H9 (cell line): ENCODE data around the gene NKD2. TPM values are rescaled to one million over a fixed set of nuclear protein-coding genes. Genes with fewer than 3 reads are reported as not detected.

Experiments
- DNase-seq: peaks from one replicate; pipeline ENCODE4 v3.0.0-alpha.2; 2017
- H2AFZ ChIP-seq: one replicate; pipeline ENCODE4 v1.6.1; 2013; ENCODE audit warnings: mild to moderate bottlenecking, low read length, control low read depth, moderate library complexity
- H2AK5ac ChIP-seq: 2 replicates; pipeline ENCODE4 v1.6.1; 2013; ENCODE audit warnings: low read length, control low read depth, mixed read lengths; ENCODE audit not compliant: insufficient read length
- H2BK120ac ChIP-seq: one replicate; pipeline ENCODE4 v1.6.1; 2013; ENCODE audit warnings: low read depth, mild to moderate bottlenecking, low read length, control low read depth, inconsistent platforms; ENCODE audit not compliant: poor library complexity, severe bottlenecking
- H2BK12ac ChIP-seq: 2 replicates; pipeline ENCODE4 v1.6.1; 2013; ENCODE audit warnings: low read length, control low read depth, mixed read lengths, low read depth; ENCODE audit not compliant: insufficient read length
- H2BK15ac ChIP-seq: 2 replicates; pipeline ENCODE4 v1.6.1; 2013; ENCODE audit warnings: low read depth, low read length, control low read depth
- H2BK20ac ChIP-seq: one replicate; pipeline ENCODE4 v1.6.1; 2013; ENCODE audit warnings: low read depth, mild to moderate bottlenecking, low read length, control low read depth, inconsistent platforms; ENCODE audit not compliant: poor library complexity, severe bottlenecking
- H2BK5ac ChIP-seq: 2 replicates; pipeline ENCODE4 v1.6.1; 2013; ENCODE audit warnings: low read length, control low read depth, mixed read lengths; ENCODE audit not compliant: insufficient read length
- H3K14ac ChIP-seq: 2 replicates; pipeline ENCODE4 v1.6.1; 2013; ENCODE audit warnings: low read length, control low read depth; ENCODE audit not compliant: insufficient read depth
- H3K18ac ChIP-seq: 2 replicates; pipeline ENCODE4 v1.6.1; 2013; ENCODE audit warnings: low read depth, mild to moderate bottlenecking, mixed read lengths, low read length, control low read depth; ENCODE audit not compliant: insufficient read length
- H3K23ac ChIP-seq: 2 replicates; pipeline ENCODE4 v1.6.1; 2013; ENCODE audit warnings: low read length, control low read depth, mixed read lengths, low read depth; ENCODE audit not compliant: insufficient read length
- H3K23me2 ChIP-seq: 2 replicates; pipeline ENCODE4 v1.6.1; 2013; ENCODE audit warnings: low read depth, mild to moderate bottlenecking, mixed read lengths, low read length, control low read depth; ENCODE audit not compliant: insufficient read length, poor library complexity, severe bottlenecking
- H3K27ac ChIP-seq: 2 replicates; pipeline ENCODE4 v1.5.1; 2013; ENCODE audit warnings: low read length, control low read depth, mixed read lengths, low read depth; ENCODE audit not compliant: insufficient read length
- H3K27me3 ChIP-seq: 2 replicates; pipeline ENCODE4 v1.6.1; 2013; ENCODE audit warnings: low read length, control low read depth, inconsistent platforms; ENCODE audit not compliant: insufficient read depth
- H3K4ac ChIP-seq: 2 replicates; pipeline ENCODE4 v1.6.1; 2013; ENCODE audit warnings: low read depth, mild to moderate bottlenecking, control low read depth, inconsistent platforms, low read length, moderate library complexity
- H3K4me1 ChIP-seq: 2 replicates; pipeline ENCODE4 v1.6.1; 2013; ENCODE audit warnings: low read length, control low read depth, inconsistent platforms; ENCODE audit not compliant: insufficient read depth
- H3K4me2 ChIP-seq: 2 replicates; pipeline ENCODE4 v1.6.1; 2013; ENCODE audit warnings: low read length, control low read depth, mixed read lengths; ENCODE audit not compliant: insufficient read length, insufficient read depth
- H3K56ac ChIP-seq: 2 replicates; pipeline ENCODE4 v1.6.1; 2013; ENCODE audit warnings: low read depth, mild to moderate bottlenecking, mixed read lengths, low read length, control low read depth; ENCODE audit not compliant: insufficient read length
- H3K79me1 ChIP-seq: 2 replicates; pipeline ENCODE4 v1.6.1; 2013; ENCODE audit warnings: low read depth, mild to moderate bottlenecking, moderate library complexity, low read length, control low read depth, inconsistent platforms; ENCODE audit not compliant: insufficient read depth, poor library complexity, severe bottlenecking
- H3K79me2 ChIP-seq: 2 replicates; pipeline ENCODE4 v1.6.1; 2013; ENCODE audit warnings: low read length, control low read depth, inconsistent platforms; ENCODE audit not compliant: insufficient read depth
- H3K9ac ChIP-seq: 2 replicates; pipeline ENCODE4 v1.6.1; 2013; ENCODE audit warnings: low read length, control low read depth, mixed read lengths; ENCODE audit not compliant: insufficient read length; ENCODE audit errors: extremely low read depth
- H3K9me3 ChIP-seq: one replicate; pipeline ENCODE4 v1.6.1; 2013; ENCODE audit warnings: low read depth, low read length, inconsistent platforms; ENCODE audit not compliant: control insufficient read depth
- H3T11ph ChIP-seq: one replicate; pipeline ENCODE4 v1.6.1; 2013; ENCODE audit warnings: mild to moderate bottlenecking, low read length, control low read depth, inconsistent platforms
- H4K20me1 ChIP-seq: one replicate; pipeline ENCODE4 v1.6.1; 2013; ENCODE audit not compliant: control insufficient read depth, insufficient read length, insufficient read depth
- H4K5ac ChIP-seq: 2 replicates; pipeline ENCODE4 v1.6.1; 2013; ENCODE audit warnings: low read depth, mild to moderate bottlenecking, mixed read lengths, low read length, control low read depth; ENCODE audit not compliant: insufficient read length
- H4K8ac ChIP-seq: replicated peaks from 2 replicates; pipeline ENCODE4 v1.6.1; 2013; ENCODE audit warnings: low read length, control low read depth, mixed read lengths, low read depth; ENCODE audit not compliant: insufficient read length
- H4K91ac ChIP-seq: 2 replicates; pipeline ENCODE4 v1.6.1; 2013; ENCODE audit warnings: low read depth, mild to moderate bottlenecking, moderate library complexity, mixed read lengths, low read length, control low read depth; ENCODE audit not compliant: insufficient read length
- H3K27ac Mint-ChIP-seq, 3 experiments: 2 replicates in 2 of 3; 3 replicates in 1 of 3; pipeline ENCODE4 v1.8.0; 2020 to 2021; ENCODE audit warnings: mixed read lengths in 3 of 3, mild to moderate bottlenecking in 1 of 3, moderate library complexity in 1 of 3
- H3K27me3 Mint-ChIP-seq: 2 replicates; pipeline ENCODE4 v1.8.0; 2021; ENCODE audit warnings: low read depth, mild to moderate bottlenecking, moderate library complexity, mixed read lengths
- H3K36me3 Mint-ChIP-seq, 3 experiments: 2 replicates in 2 of 3; 3 replicates in 1 of 3; pipeline ENCODE4 v1.8.0; 2020 to 2021; ENCODE audit warnings: low read depth in 3 of 3, mixed read lengths in 3 of 3; ENCODE audit not compliant: insufficient read depth in 1 of 3
- H3K4me1 Mint-ChIP-seq, 2 experiments: 2 replicates each; pipeline ENCODE4 v1.8.0; 2020; ENCODE audit warnings: mixed read lengths in 2 of 2
- H3K4me3 Mint-ChIP-seq, 2 experiments: 2 replicates in 1 of 2; 3 replicates in 1 of 2; pipeline ENCODE4 v1.8.0; 2020 to 2021; ENCODE audit warnings: mild to moderate bottlenecking in 2 of 2, mixed read lengths in 2 of 2, moderate library complexity in 1 of 2
- H3K9me3 Mint-ChIP-seq, 2 experiments: 2 replicates in 1 of 2; 3 replicates in 1 of 2; pipeline ENCODE4 v1.8.0; 2020; ENCODE audit warnings: mild to moderate bottlenecking in 2 of 2, mixed read lengths in 2 of 2, moderate library complexity in 1 of 2
- CTCF ChIP-seq: fragments of 200-600 bp; sonication (generic); conservative IDR thresholded peaks from 3 replicates; pipeline ENCODE4 v1.8.0; 2021; ENCODE audit warnings: antibody characterized with exemption, mild to moderate bottlenecking
- WGBS: extraction: QIAGEN DNeasy Blood & Tissue Kit; methylation state at CpG from one replicate; pipeline ENCODE4 v1.1.7; 2013; ENCODE audit warnings: missing lambda C conversion rate, low lambda C conversion rate, mixed read lengths; ENCODE audit not compliant: insufficient read length; ENCODE audit errors: extremely low coverage; 5-methylcytosine and 5-hydroxymethylcytosine counted together
- total RNA-seq: library from RNA; stranded (reverse); gene quantifications from 2 replicates; pipeline ENCODE4 v1.2.1, GENCODE V29; 2021

The NKD2 gene
- total RNA-seq, 1 experiment from 2014 or later, result 7.3 TPM

GRCh38 chr5:1051366-1051720 lies 42.7 kb downstream of the NKD2 start:
- TF ChIP-seq CTCF, result no peak
- Histone ChIP-seq H3K23me2 (no peaks in the 10 kb centered on the region), H3K9ac (no peak overlapping the region), H4K20me1 (peaks cover under 1% of the 10 kb centered on the region), H2AK5ac (no peak overlapping the region), H2BK12ac (no peak overlapping the region), H3K18ac (no peak overlapping the region), H3K27ac (no peak overlapping the region), H3K27me3 (no peaks in the 10 kb centered on the region), H2BK15ac (no peak overlapping the region), H3K23ac (no peak overlapping the region), H3K4me1 (no peaks in the 10 kb centered on the region), H2BK120ac (no peak overlapping the region), H4K91ac (no peak overlapping the region), H2BK5ac (no peak overlapping the region), H3K14ac (no peak overlapping the region), H3T11ph (no peak overlapping the region), H3K56ac (no peak overlapping the region), H3K79me2 (no peaks in the 10 kb centered on the region), H3K4ac (no peak overlapping the region), H2AFZ (no peak overlapping the region), H4K5ac (no peak overlapping the region), H3K79me1 (no peaks in the 10 kb centered on the region), H3K4me2 (no peak overlapping the region), H4K8ac (no peak overlapping the region), H3K9me3 (no peaks in the 10 kb centered on the region), H2BK20ac (no peak overlapping the region)
- H3K4me1 Mint-ChIP-seq, result no peaks in the 10 kb centered on the region
- H3K27ac Mint-ChIP-seq, result no peak overlapping the region; a peak in 1 of 7 replicates
- no CpG with 5 or more reads among the region's 16 CpGs for WGBS
- H3K36me3 Mint-ChIP-seq, result peaks cover 4 to 35% (median 22%) of the 10 kb centered on the region in 3 experiments
- DNase-seq, result no peak
- H3K4me3 Mint-ChIP-seq, result no peak overlapping the region
- H3K27me3 Mint-ChIP-seq, result no peaks in the 10 kb centered on the region; the same call in none of the 2 replicates
- peaks cover 10 to 13% of the 10 kb centered on the region in 2 experiments for H3K9me3 Mint-ChIP-seq
